Testis (tissue), 2 donors: ENCODE measurements around the gene CEP43.

Source experiments
- CTCF ChIP-seq, 3 experiments: fragments of 450-650 bp in 2 of 3; fragments of 200-600 bp in 1 of 3; sonication (generic) in 1 of 3; IDR thresholded peaks; one replicate each; pipeline ENCODE4 v1.5.1; 2016 to 2019; ENCODE audit warnings: antibody characterized with exemption in 3 of 3, mild to moderate bottlenecking in 2 of 3, moderate library complexity in 1 of 3
- POLR2A ChIP-seq: fragments of 450-650 bp; IDR thresholded peaks from one replicate; pipeline ENCODE4 v1.6.1; 2017; ENCODE audit warnings: antibody characterized with exemption, mild to moderate bottlenecking, moderate library complexity

GRCh38 chr6:166996406-166996805 lies 2.8 kb upstream of the CEP43 start:
- TF ChIP-seq CTCF (IDR thresholded peaks at IDR 0.05) (no peak), POLR2A (no peak)
